ENCODE data around the gene BEST1.

BEST1 gene

GRCh38 chr11:62012832-62013461, 62.8 kb downstream of the BEST1 start:
- Histone ChIP-seq H3K9me2 (replicated peaks; ENCODE audit: control insufficient read depth, low read length) (no peaks in the 10 kb centered on the region), H3K4me1 (ENCODE audit: control insufficient read depth, low read length) (no peaks in the 10 kb centered on the region), H3K27ac (ENCODE audit: low read depth, low read length) (no peak overlapping the region), H3F3A (ENCODE audit: control insufficient read depth, insufficient read depth) (no peaks in the 10 kb centered on the region), H3K79me2 (ENCODE audit: control insufficient read depth, low read length) (no peaks in the 10 kb centered on the region), H3K4me3 (ENCODE audit: low read length) (no peak overlapping the region), H4K20me1 (ENCODE audit: control insufficient read depth, insufficient read depth, low read depth, low read length) (no peaks in the 10 kb centered on the region), H3K9me3 (ENCODE audit: control insufficient read depth, insufficient read depth, low read length) (no peaks in the 10 kb centered on the region), H3K36me3 (ENCODE audit: control insufficient read depth, low read length) (no peaks in the 10 kb centered on the region), H3K4me2 (ENCODE audit: low read length) (no peak overlapping the region), H3K27me3 (ENCODE audit: control insufficient read depth, low read length) (no peaks in the 10 kb centered on the region)
- TF ChIP-seq CTCF (IDR thresholded peaks at IDR 0.05; ENCODE audit: low read depth, low read length, poor library complexity, severe bottlenecking) (no peak), EZH2phosphoT487 (IDR thresholded peaks at IDR 0.05; ENCODE audit: borderline replicate concordance, low read length) (no peak)

Data from DOHH2 (cell line).